ENCODE results near the gene BIRC7.
"Not testable (repeated sequence)": the region's sequence is repeated elsewhere in the genome, so short reads cannot be mapped to it uniquely, and the experiment has no call there.

BIRC7 gene

GRCh38 chr20:63208346-63208909 is 27.3 kb upstream of the BIRC7 start:
- no peak for DNase-seq (ENCODE audit: low read depth)

GRCh38 chr20:63210011-63210605 is 25.6 kb upstream of the BIRC7 start:
- DNase-seq (ENCODE audit: low read depth): no peak

GRCh38 chr20:63212393-63212730 is 23.3 kb upstream of the BIRC7 start:
- no peak for DNase-seq (ENCODE audit: low read depth)

- no peak for DNase-seq (ENCODE audit: low read depth)
Observed at GRCh38 chr20:63212792-63213191, 22.9 kb upstream of the BIRC7 start.

GRCh38 chr20:63214514-63214913 is 21.2 kb upstream of the BIRC7 start:
- DNase-seq (ENCODE audit: low read depth): no peak

- DNase-seq (ENCODE audit: low read depth): peak; percentile 48
Observed at GRCh38 chr20:63215101-63216040, 20.3 kb upstream of the BIRC7 start.

- peak; percentile 92 for DNase-seq (ENCODE audit: low read depth)
Observed at GRCh38 chr20:63216041-63216848, 19.5 kb upstream of the BIRC7 start, which contains the start of gene YTHDF1. YTHDF1 (minus strand) TSS chr20:63216131; CDS start chr20:63215892, 239 bp downstream.

- DNase-seq (ENCODE audit: low read depth): no peak
Observed at GRCh38 chr20:63216849-63217471, 18.7 kb upstream of the BIRC7 start.

- DNase-seq (ENCODE audit: low read depth): no peak
Observed at GRCh38 chr20:63217706-63218105, 18.0 kb upstream of the BIRC7 start.

GRCh38 chr20:63218701-63219446 is 16.8 kb upstream of the BIRC7 start:
- DNase-seq (ENCODE audit: low read depth): no peak

- DNase-seq (ENCODE audit: low read depth): no peak
Observed at GRCh38 chr20:63219447-63219821, 16.3 kb upstream of the BIRC7 start.

- no peak for DNase-seq (ENCODE audit: low read depth)
Observed at GRCh38 chr20:63219866-63220521, 15.7 kb upstream of the BIRC7 start.

- DNase-seq (ENCODE audit: low read depth): no peak
Observed at GRCh38 chr20:63220696-63221399, 14.9 kb upstream of the BIRC7 start.

- DNase-seq (ENCODE audit: low read depth): not testable (repeated sequence)
Observed at GRCh38 chr20:63221400-63222053, 14.2 kb upstream of the BIRC7 start.

- no peak for DNase-seq (ENCODE audit: low read depth)
Observed at GRCh38 chr20:63222541-63222940, 13.2 kb upstream of the BIRC7 start.

- DNase-seq (ENCODE audit: low read depth): no peak
Observed at GRCh38 chr20:63223121-63223825, 12.4 kb upstream of the BIRC7 start.

GRCh38 chr20:63223826-63224207 is 11.9 kb upstream of the BIRC7 start:
- DNase-seq (ENCODE audit: low read depth): no peak

- DNase-seq (ENCODE audit: low read depth): peak; percentile 10
Observed at GRCh38 chr20:63224412-63225081, 11.2 kb upstream of the BIRC7 start.
